NCI-H2171 (cell line): ENCODE data around the gene KANK4.

ENCODE experiments used
- DNase-seq: peaks from one replicate; lab custom pipeline; 2025; lab: John Stamatoyannopoulos, UW

KANK4 gene

DNA sequence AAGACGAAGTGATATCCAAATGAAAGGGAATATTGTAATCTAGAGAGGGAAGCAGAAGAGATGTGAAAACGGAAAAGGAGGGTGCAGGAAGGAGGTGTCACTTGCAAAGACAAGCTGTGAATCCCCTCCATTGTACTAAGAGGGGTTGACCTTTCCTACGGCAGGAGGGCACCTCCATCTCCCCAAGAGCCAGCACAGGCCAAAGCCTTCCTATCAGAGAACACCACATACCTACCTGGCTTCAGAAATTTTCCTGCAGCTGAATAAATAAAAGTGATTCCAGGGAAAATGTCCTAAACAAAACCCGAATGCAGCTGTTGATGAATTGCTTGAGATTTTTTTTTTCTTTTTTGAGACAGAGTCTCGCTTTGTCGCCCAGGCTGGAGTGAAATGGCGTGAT is 14.3 kb downstream of the KANK4 start:
- DNase-seq = no peak

DNA sequence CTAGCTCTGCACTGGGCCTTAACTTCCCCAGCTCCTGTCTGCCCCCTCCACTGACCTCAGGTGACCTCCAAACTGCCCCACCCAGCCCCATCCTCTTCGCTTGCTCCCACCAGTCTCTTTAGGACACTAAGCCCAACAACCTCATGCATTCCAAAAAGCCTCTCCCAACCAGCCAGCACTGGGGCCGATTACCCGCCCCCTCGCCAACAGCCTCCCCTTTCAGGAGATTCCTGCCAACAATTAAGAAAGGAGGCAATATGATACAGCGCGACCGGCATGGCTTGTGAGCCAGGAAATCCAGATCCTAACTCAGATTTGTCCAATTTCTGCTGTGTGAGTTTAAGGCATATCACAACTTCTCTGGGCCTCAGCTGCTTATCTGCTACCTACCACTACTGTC is 14.7 kb downstream of the KANK4 start:
- DNase-seq = no peak

DNA sequence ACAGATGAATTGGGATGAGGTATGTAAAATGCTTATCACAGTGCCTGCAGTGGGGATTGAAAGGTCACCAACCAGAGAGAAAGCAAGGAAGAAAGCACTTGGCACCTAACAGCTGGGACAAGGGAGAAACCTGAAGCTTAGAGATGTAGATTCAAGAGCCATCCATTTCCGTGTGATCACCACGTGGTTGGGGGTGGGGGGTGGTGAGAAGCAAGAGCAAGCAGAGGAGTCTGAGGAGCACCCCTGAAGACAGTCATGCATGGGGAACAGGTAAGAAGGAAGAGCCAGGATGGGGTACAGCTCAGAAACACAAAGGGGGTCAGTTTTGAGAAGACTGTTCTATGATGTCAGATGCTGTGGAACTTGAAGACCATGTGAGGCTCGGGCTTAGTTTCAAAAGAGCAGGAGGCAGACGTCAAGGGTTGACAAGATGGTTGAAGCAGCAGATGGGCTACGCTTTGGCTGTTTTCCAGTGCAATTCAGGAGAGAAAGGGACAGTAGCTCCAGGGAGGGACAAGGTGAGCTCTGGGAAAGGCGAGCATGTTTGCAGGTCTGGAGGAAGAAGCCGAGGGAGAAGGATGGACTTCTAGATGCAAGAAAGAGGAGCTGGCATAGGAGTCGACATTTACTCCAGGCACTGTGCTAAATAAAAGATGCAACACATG is 17.4 kb downstream of the KANK4 start:
- peak; percentile 52 for DNase-seq

DNA sequence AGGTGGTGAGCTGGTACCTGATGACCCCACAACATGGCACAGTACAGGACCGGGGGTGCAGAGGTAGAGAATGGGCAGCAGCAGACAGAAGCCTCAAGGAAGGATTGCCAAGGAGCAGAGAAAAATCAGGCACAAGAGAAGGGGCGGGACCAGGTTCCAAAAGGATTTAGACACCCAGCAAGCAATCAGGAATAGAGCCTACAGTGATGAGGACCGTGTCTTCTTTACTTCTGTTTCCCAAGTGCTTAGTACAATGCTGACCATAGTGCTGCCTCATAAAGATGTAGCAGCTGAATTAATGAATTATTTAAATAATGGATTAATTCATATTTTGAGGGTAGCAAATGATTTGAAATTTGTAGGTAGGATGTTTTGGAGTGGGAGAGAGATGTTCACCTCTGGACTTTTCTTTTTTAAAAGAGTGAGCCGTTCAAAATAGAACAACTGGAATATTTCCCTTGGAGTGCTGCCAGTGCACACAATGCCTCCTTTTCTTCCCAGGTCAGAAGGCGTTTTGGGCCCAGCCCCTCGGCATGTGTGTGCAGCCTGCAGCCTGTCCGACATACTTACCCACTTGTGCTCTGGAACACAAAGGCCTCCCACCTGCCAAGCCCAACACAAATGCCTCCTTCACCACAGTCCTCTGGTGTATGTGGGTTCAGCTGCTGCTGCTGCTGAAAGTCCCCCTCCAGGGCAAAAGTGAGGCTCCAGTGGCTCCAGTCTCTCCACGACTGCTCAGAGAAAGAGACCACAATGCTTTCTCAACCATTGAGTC is 19.6 kb downstream of the KANK4 start:
- DNase-seq = no peak

DNA sequence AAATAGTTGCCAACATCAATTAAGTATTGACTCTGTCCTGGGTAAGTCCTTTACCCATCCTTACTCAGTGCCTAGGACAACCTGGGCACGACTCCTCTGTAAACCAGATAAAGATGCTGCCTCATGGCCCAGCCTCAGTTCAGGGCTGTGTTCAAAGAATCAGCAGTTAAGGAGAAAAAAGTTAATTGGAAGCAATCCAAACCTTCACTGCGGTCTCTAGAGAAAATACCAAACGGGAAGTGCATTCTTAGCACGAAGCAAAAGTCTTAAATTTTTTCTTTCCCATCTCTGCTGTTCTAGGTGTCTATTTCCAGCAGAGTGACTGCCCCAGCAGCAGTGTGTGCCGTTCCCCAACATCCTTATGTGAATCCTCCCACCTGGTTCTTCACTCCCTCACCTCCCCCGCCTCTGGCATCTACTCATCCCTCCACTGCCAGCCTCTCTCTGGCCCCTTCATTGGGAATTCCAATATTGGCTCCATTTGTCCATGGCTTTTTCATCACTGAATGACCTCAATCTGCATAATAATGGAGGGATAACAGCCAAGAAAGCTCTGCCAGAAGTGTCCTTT is 23.2 kb downstream of the KANK4 start:
- DNase-seq = no peak

DNA sequence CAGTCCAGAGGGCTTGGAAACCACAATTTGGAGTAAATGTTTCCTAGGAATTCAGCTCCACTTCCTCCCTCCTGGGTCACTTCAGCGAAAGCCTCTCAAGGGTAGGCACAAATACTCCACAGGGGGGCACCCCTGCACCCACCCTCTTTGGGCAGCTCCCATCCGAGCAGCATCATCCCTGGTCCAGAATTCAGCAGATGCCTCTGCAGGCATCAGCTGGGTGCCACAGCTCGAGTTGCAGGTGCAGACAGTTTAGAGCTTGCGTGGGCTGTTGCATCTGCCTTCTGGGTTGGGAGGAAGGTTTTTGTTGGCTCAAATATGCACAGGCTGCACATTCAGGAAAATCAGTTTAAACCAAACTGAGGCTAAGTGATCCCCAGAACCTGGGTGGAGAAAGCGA is 25.0 kb downstream of the KANK4 start:
- DNase-seq = peak; percentile 58

DNA sequence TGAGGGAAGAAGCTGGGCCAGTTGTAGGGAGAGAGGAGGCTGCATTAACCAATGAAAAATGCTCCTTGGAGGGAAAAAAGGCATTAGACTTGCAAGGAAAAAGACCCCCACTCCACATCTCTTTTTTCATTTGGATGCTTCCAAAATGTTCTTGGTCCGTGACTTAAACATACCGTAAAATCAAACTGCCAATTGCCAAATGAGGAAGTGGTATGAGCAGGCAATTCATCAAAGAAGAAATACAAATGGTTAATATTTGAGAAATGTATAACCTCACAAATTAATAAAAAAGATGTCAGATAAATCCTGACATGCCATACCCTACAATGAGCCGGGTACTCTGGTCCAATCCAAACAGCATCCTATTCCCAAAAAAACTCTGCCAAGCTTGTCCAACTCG is 30.6 kb downstream of the KANK4 start:
- no peak for DNase-seq

DNA sequence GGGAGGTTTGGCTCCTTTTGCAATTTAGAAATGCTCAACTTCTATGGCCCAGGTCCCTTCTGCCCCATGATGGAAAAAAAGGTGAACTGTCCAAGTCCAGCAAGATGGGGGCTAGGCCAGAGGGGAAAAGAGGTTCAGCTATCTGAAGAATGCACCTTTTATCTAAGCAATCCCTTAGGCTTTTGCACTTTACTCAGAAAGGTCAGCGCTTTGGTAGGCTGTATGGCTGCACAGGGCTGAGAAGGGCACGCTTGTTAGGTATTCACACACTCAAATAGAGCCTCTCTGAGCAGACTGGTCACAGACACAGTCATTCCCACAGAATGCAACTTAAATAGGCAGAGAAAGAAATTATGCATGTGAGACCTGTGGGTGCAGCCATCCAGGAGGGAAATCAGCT is 31.0 kb downstream of the KANK4 start:
- no peak for DNase-seq

DNA sequence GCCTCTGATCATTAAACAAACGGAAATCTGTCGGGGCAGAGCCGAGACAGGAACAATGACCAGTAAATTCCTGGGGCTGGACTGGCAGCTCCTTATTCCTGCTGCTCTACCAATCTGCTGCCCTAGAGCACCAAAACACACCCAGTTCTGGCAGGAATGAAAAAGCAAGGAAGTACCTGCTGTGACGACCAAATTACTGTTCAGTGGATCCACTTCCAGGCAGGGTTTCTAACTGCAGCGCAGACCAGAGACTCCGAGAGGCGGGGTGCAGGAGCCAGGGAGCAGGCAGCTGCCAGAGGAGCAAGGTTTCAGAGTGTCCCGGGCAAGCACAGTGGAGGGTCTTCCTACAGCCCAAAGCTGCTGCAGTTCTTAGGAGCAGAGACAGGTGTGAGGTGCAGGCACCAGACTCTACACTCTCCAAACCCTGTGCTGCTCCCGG is 32.4 kb downstream of the KANK4 start:
- no peak for DNase-seq

DNA sequence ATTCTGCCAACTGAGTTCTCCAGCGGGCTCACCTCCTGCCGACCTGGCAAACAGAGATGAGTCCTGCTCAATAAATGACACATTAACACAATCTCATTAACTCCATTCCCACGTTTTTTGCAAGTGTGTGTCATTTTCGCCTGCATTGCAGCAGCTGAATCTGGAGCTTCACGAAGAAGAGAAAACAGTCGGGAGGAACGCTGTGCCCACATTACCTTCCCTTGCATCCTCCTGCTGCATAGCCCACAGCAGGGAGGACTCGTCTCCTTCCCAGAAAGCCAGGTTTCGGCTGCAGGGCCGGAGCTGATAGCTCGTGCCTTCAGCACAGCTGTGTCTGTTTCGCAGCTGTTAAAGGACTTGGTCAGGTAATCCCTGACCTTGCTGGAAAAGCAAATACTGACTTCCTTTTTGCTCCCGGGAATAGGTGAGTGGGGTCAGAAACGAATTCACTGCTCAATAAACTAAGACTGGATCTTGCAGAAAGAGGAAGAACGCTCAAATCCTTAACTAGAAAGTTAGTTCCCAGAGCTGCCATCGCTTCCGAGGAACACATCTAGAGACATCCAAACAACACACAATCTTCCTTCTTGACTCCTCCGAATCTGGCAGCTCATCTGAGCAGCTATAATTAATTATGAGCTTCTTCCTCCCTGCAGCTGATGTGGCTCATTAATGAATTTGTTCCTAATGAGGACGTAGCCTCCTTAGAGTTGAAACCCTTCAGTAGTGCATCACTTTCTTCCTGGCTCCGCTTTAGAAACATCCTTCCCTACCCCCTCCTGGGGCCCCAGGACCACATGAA is 33.0 kb downstream of the KANK4 start:
- DNase-seq = no peak

DNA sequence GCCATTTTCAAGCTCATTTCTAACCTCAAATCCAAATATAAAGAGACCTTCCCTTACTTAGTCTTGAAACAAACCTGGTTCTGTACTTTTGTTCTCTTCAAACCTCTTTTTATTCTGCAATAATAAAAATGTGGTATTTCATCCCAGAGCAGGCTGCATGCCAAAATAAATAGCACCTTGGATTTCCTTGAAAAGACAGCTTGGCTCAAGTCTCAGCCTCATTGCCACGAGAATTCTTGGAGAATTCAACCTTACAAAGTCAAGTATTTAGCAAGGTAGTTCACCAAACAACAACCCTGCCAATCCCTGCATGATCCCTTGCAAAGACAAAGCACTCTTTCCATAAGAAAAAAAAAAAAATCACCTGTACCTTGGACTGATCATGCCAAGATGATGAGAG is 33.8 kb downstream of the KANK4 start:
- no peak for DNase-seq

DNA sequence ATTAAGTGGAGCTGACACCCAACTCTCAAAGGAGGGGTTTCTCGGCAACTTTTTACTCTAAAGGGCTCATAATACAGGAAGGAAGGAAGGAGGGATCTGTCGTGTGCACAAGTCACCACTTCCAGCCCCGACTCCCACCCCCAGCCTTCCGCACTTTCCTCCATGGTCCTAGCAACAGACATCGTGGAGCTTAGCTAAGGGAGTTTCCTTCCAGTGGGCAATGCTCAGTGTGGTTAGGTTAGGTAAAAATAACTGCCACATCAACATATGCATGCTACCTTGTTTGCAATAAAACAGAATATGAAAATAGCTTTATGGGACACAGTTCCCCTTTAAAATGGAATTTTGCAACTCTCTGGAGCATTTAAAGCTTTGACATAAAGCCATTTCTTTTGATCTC is 35.2 kb downstream of the KANK4 start:
- DNase-seq = no peak

DNA sequence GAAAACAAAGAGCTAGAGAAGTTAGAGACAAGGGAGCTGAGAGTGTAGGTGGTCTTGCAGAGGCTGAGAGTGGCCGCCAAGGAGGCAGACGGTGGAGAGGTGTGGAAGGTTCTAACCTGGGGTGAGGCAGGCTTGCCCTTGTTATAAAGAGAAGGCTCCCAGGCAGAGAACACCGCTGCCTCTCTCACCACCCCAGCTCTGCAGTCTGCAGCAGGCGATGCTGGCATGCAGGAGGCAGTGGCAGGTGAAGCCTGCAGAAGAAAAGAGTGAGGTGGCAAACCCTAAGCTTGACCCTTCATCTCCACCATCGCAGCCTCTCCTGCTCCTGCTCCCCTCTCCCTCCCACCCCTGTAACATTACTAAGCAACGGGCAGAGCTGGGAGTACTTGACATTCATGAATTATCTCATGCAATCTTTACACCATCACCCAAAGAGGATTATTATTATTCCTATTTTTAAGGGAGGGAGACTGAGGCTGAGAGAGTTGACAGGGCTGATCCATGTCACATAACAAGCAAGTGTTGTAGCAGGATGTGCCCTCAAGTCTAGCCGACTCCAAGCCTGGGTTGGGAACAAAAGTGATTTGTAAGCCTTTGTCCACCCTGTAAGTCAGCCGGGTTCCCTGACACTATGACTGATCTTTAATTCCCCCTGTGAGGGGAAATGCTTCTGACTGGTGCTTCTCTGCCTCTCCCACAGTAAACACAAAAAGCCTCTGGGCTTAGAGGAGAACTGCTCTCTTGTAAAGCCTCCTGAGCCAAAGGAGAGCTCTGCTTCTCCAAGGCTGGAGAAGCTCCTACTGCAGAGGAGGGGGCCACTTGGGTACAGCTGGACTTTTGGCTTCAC is 36.1 kb downstream of the KANK4 start:
- DNase-seq = no peak

DNA sequence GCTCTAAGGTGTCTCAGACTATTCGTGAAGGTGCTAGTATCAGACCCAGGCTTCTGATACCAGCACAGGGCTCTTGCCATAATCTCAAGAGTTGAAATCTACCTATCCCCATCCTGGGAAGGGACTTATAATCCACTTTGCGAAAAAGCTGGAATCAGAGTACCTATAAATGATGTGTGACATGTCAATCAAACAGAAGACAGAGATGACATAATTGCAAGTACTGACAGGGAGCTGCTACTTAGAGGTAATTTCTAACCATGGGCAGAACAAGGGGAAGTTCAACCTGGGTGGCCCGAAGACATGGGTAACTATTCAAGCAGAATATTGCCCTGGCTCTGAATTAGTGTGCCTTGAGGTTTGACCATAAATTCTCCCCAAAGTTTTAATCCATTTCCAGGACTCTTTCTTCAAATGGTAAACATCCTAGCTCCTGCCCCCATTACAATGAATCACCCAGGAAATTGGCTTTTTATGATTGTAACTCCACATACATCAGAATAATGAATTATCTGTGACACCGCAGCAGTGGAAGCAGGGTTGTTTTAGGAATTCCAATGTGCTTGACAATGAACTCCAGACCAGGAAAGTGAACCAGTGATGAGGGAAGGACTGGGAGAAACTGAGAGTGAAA is 37.2 kb downstream of the KANK4 start:
- no peak for DNase-seq

DNA sequence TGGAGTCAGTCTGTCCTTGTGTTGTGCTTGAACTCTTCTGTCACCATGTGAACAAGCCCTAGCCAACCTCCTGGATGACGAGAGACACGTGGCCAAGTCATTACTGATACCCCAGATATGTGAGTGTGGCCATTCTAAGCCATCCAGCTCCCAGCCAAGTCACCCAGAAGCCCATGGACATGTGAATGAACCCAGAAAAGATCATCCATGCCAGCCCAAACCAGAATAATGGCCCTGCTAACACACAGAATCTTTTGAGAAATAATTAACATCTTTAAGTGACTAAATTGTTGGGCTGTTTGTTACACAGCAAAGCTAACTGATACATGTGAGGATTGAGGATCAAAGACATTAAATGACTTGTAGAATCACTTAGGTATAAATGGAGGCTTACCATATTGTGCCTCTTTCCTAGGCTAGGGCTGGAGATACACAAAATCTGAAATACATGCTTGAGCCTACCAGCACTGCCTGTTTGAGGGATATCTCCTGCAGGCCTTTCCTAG is 38.2 kb downstream of the KANK4 start:
- DNase-seq = no peak

DNA sequence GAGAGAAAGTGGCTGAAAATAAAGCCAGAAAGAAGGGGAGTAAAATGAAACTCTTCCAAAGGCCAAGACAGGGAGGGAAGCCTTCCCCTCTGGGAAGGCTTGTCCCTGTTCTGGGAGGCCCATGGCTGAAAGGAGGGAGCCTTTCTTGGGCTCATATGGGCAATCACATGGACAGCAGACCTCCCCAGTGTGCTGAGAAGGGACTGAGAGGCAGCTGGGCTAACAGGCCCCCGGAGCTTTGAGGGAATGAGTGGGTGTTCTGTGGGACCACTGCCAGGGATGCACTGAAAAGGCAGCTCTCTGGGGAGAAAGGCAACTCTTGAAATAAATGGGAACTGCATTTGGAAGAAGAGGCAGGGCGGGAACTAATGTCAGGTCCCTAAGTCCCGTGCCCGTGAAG is 39.1 kb downstream of the KANK4 start:
- no peak for DNase-seq

DNA sequence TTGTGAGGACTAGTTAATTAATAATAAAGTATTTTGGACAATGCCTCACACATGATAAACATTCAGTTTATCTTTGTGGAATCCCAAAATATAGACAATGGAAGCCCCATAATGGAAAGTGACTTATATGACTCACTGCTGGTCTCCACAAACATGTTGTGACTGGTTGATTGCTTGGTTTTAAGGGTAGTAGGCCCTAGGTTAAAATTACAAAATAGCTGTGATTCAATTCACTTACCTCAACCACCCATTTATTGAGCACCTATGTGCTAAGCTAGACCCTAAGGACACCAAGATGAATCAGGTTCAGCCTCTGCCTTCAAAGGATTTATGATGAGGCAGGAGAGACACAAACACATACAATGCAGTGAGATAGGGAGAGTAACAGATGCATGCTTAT is 42.4 kb downstream of the KANK4 start:
- no peak for DNase-seq

DNA sequence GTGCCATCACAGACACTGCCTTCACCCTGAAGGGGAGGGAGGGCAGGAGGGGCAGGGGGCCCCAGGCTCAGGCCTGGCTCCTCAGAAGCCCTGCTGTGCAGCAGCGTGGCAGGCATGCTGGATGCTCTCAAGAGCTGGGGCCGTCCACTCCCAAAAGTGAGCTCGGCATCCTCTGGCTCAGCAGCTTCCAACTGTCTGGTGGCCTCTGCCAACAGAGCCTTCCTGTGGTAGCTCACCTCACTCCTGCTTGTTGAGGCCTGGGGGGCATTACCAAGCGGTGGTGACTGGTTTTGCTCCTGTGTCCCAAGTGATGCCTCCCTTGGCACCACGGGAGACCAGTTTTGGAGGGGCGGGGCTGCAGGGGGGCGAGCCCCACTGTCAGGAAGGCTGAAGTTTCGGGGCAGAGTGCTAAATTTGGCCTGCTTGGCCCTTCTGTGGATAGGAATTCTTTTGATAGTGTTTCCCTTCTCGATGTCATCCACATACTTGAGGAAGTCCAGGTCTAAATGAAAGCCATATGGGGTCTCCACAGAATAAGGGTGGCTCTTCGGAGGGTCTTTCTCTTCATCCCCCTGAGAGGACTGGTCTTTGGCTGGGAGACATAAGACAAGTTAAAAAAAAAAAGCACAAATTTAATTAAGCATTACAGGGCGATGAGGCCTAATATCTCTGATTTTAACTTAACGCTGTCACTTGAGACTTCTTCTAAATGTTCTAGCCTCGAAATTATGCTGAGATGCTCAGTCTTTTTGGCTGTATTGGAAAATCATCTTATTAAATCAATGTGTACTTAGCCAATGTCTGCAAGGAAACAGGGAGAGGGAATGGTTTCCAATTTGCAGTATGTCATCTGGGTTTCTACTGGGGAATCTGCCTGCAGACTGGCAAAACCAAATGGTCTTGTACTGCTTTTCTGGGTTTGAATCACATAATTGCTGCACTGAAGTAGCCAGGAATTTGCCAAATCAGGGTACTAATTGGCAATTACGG is 44.4 kb downstream of the KANK4 start:
- DNase-seq = no peak

DNA sequence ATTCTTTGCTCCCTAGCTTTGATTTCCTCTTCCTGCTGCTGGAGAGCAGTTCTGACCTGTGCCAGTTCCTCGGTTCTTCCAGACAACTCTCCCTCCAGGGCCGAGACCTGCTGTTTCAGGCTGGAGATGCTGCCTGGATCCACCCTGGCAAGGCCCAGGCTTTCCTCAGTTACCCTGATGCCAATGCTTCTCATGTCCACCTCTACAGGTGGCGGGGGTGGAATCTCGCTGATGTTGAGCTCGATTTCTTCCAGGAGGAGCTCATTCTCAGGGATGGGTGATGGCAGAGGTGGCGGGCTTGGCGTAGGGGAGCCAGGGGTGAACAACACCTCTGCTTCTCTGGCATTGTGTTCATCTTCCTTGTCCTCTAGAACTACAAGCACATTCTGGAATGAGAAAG is 45.3 kb downstream of the KANK4 start:
- DNase-seq = no peak
